Measurements from ENCODE around the gene SLC7A8.

The SLC7A8 gene

GRCh38 chr14:23093526-23093925 is 89.9 kb downstream of the SLC7A8 start:
- no peak for TF ChIP-seq ZNF121 (tag by site-specific recombination; IDR thresholded peaks at IDR 0.05)
- no peak for TF ChIP-seq SALL2 (tag by site-specific recombination; IDR thresholded peaks at IDR 0.05; ENCODE audit: borderline replicate concordance)
- TF ChIP-seq MYNN (tag by site-specific recombination; IDR thresholded peaks at IDR 0.05; ENCODE audit: borderline replicate concordance), result no peak
- no peak for TF ChIP-seq ZEB2 (tag by site-specific recombination; IDR thresholded peaks at IDR 0.05)
- no peak for TF ChIP-seq ELK4 (IDR thresholded peaks at IDR 0.05; ENCODE audit: borderline replicate concordance, low read depth, low read length)
- no peak for TF ChIP-seq ZNF776 (tag by site-specific recombination; IDR thresholded peaks at IDR 0.05; ENCODE audit: borderline replicate concordance)
- no peak for TF ChIP-seq ZNF629 (tag by site-specific recombination; IDR thresholded peaks at IDR 0.05)
- TF ChIP-seq ZNF202 (tag by site-specific recombination; IDR thresholded peaks at IDR 0.05; ENCODE audit: borderline replicate concordance), result no peak
- TF ChIP-seq ZNF654 (tag by site-specific recombination; IDR thresholded peaks at IDR 0.05; ENCODE audit: low read depth), result no peak
- TF ChIP-seq BCL11A (tag by site-specific recombination; IDR thresholded peaks at IDR 0.05; ENCODE audit: low read depth), result no peak
- no peak for TF ChIP-seq ZNF214 (tag by site-specific recombination; IDR thresholded peaks at IDR 0.05; ENCODE audit: borderline replicate concordance)
- TF ChIP-seq ZNF248 (tag by site-specific recombination; IDR thresholded peaks at IDR 0.05), result no peak
- no peak for TF ChIP-seq SP7 (tag by site-specific recombination; IDR thresholded peaks at IDR 0.05)
- TF ChIP-seq ZNF792 (tag by site-specific recombination; IDR thresholded peaks at IDR 0.05), result no peak
- TF ChIP-seq BCL6B (tag by site-specific recombination; IDR thresholded peaks at IDR 0.05), result no peak
- TF ChIP-seq ZNF175 (tag by site-specific recombination; IDR thresholded peaks at IDR 0.05), result no peak
- no peak for TF ChIP-seq ZNF639 (tag by site-specific recombination; IDR thresholded peaks at IDR 0.05)
- TF ChIP-seq ZNF704 (tag by site-specific recombination; IDR thresholded peaks at IDR 0.05), result no peak
- H3K36me3 ChIP-seq (ENCODE audit: control insufficient read depth in 2 of 2, insufficient read depth in 1 of 2, low read length in 2 of 2), result peaks cover 37 to 65% of the 10 kb centered on the region in 2 experiments
- ChIA-PET POLR2A (interaction anchor here (1.7 to 3.3 kb wide), 4 partner anchors 16 to 37 kb away, joined by 7 to 48 read pairs (median 18); no protein-coding TSS in a partner anchor), CTCF (interaction anchor here (1.7 to 3.7 kb wide), 6 partner anchors 16 to 120 kb away, joined by 7 to 36 read pairs (median 15); no protein-coding TSS in a partner anchor)
- no peak overlapping the region for H3K27ac ChIP-seq (ENCODE audit: extremely low read depth, low read depth, low read length)
- no peaks in the 10 kb centered on the region for H3K9me3 ChIP-seq (ENCODE audit: control insufficient read depth, insufficient read depth, low read depth, low read length)
- peak overlapping the region; percentile 97 for H3K4me3 ChIP-seq (ENCODE audit: low read depth, low read length)
- H3K4me1 ChIP-seq (ENCODE audit: control insufficient read depth, insufficient read depth, low read length), result peaks cover 10% of the 10 kb centered on the region; the same call in 1 of the 2 replicates

GRCh38 chr14:23093104-23093503 is 90.4 kb downstream of the SLC7A8 start:
- Histone ChIP-seq H3K4me3 (ENCODE audit: low read depth, low read length) (no peak overlapping the region), H3K27ac (ENCODE audit: extremely low read depth, low read depth, low read length) (no peak overlapping the region), H3K36me3 (ENCODE audit: control insufficient read depth in 2 of 2, insufficient read depth in 1 of 2, low read length in 2 of 2) (peaks cover 38 to 65% of the 10 kb centered on the region in 2 experiments), H3K9me3 (ENCODE audit: control insufficient read depth, insufficient read depth, low read depth, low read length) (no peaks in the 10 kb centered on the region), H3K4me1 (ENCODE audit: control insufficient read depth, insufficient read depth, low read length) (peaks cover 10% of the 10 kb centered on the region; the same call in 1 of the 2 replicates)
- no peak for TF ChIP-seq ZSCAN5A (tag by site-specific recombination; IDR thresholded peaks at IDR 0.05)
- ChIA-PET POLR2A (no interaction called here), CTCF (interaction anchor here (0.6 to 5.9 kb wide), 5 partner anchors 16 to 141 kb away, joined by 3 to 49 read pairs (median 3); no protein-coding TSS in a partner anchor)
